ENCODE results near the gene PALLD.
"Not testable (repeated sequence)": the region's sequence is repeated elsewhere in the genome, so short reads cannot be mapped to it uniquely, and the experiment has no call there.

The PALLD gene

GRCh38 chr4:168677063-168677462 is 180.2 kb downstream of the PALLD start:
- no peak for DNase-seq (ENCODE audit: low read depth)

- DNase-seq (ENCODE audit: low read depth), result no peak
Measured at GRCh38 chr4:168677879-168678278, 181.0 kb downstream of the PALLD start.

GRCh38 chr4:168678751-168679366 is 182.0 kb downstream of the PALLD start:
- no peak for DNase-seq (ENCODE audit: low read depth)

- DNase-seq (ENCODE audit: low read depth), result no peak
Measured at GRCh38 chr4:168679397-168679796, 182.5 kb downstream of the PALLD start.

- DNase-seq (ENCODE audit: low read depth), result no peak
Measured at GRCh38 chr4:168679819-168680218, 183.0 kb downstream of the PALLD start.

- no peak for DNase-seq (ENCODE audit: low read depth)
Measured at GRCh38 chr4:168682898-168683500, 186.1 kb downstream of the PALLD start.

GRCh38 chr4:168683595-168683994 is 186.7 kb downstream of the PALLD start:
- DNase-seq (ENCODE audit: low read depth), result no peak

- DNase-seq (ENCODE audit: low read depth), result no peak
Measured at GRCh38 chr4:168685136-168685809, 188.4 kb downstream of the PALLD start.

GRCh38 chr4:168688584-168688983 is 191.7 kb downstream of the PALLD start:
- no peak for DNase-seq (ENCODE audit: low read depth)

GRCh38 chr4:168689791-168690190 is 192.9 kb downstream of the PALLD start:
- no peak for DNase-seq (ENCODE audit: low read depth)

GRCh38 chr4:168690199-168690598 is 193.3 kb downstream of the PALLD start:
- no peak for DNase-seq (ENCODE audit: low read depth)

- no peak for DNase-seq (ENCODE audit: low read depth)
Measured at GRCh38 chr4:168691631-168692369, 194.9 kb downstream of the PALLD start.

- no peak for DNase-seq (ENCODE audit: low read depth)
Measured at GRCh38 chr4:168693750-168694490, 197.1 kb downstream of the PALLD start.

- DNase-seq (ENCODE audit: low read depth), result no peak
Measured at GRCh38 chr4:168694667-168695066, 197.8 kb downstream of the PALLD start.

GRCh38 chr4:168695288-168695687 is 198.4 kb downstream of the PALLD start:
- DNase-seq (ENCODE audit: low read depth), result no peak

- no peak for DNase-seq (ENCODE audit: low read depth)
Measured at GRCh38 chr4:168696280-168696679, 199.4 kb downstream of the PALLD start.

GRCh38 chr4:168696826-168697225 is 200.0 kb downstream of the PALLD start:
- no peak for DNase-seq (ENCODE audit: low read depth)

- no peak for DNase-seq (ENCODE audit: low read depth)
Measured at GRCh38 chr4:168699224-168699878, 202.5 kb downstream of the PALLD start.

GRCh38 chr4:168701061-168701460 is 204.2 kb downstream of the PALLD start:
- no peak for DNase-seq (ENCODE audit: low read depth)

GRCh38 chr4:168702581-168703087 is 205.8 kb downstream of the PALLD start:
- DNase-seq (ENCODE audit: low read depth), result not testable (repeated sequence)

GRCh38 chr4:168705121-168705520 is 208.3 kb downstream of the PALLD start:
- DNase-seq (ENCODE audit: low read depth), result no peak
